NCI-H345 treated with DMSO at 0.1 percent for 48 hours (cell line): ENCODE measurements around the gene CUZD1.

Experiments used
- DNase-seq: peaks from one replicate; lab custom pipeline; 2025; ENCODE audit not compliant: unreplicated experiment; lab: John Stamatoyannopoulos, UW

CUZD1 gene

DNA sequence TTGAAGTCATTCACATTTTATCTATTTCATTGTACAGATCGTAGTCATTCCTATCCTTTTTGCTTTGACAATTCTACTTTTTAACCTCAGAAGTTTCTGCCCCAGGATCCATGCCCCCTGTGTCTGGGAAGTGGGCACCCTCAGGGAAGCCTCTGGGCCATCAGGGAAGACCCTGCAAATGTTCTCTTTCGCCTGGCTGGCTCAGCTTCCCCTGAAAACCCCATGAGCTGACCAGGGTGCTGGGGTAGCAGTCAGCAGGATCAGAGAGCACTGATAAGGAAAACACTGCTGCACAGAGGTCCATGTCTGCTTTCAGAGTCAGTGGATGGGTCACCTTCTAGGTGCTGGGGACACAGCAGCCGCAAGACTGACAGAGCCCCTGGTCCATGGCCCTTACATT lies 23.8 kb downstream of the CUZD1 start:
- DNase-seq = no peak

- DNase-seq = no peak
These were observed 30.2 kb downstream of the CUZD1 start for GRCh38 chr10:122815458-122815857.

DNA sequence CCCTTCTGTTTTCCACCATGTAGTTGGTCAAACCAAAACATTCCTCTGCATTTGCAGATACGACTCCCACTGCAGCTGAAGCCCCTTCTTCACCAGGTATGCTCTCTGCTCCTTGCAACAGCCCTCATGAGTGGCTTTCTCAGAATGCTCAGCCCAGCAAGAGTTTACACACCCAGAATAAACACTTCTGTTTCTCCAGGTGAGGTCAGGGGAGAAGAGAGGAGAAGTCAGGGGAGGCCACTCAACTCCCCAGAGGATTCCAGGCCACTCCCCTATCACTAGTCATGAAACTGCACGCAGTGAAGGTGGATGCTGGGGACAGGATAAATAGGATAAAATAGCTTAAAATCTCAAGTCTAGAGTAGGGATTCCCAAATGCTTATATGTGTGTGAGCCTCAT lies 31.2 kb downstream of the CUZD1 start:
- no peak for DNase-seq

- DNase-seq = no peak
These were observed 32.9 kb downstream of the CUZD1 start for GRCh38 chr10:122812751-122813150.

- DNase-seq = no peak
These were observed 43.4 kb downstream of the CUZD1 start for GRCh38 chr10:122802282-122802681.

DNA sequence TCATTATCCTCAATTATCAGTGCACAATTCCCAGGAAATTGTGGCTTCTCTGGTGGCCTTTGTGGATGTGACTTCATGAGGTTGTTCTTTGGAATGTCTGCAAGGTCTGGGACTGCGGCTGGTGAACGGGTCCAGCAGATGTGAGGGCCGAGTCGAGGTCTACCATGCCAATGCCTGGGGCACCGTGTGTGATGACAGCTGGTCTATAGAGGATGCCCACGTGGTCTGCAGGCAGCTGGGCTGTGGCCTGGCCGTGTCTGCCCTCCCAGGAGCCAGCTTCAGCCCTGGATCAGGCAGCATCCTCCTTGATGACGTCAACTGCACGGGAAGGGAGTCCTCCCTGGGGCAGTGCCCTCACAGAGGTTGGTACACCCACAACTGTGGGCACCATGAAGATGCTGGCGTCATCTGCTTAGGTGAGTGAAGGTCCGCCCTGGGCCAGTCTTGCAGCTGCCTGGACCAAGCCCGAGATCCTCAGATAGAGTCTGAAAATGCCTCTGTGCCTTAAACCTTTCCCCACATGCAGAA lies 46.9 kb downstream of the CUZD1 start:
- no peak for DNase-seq

DNA sequence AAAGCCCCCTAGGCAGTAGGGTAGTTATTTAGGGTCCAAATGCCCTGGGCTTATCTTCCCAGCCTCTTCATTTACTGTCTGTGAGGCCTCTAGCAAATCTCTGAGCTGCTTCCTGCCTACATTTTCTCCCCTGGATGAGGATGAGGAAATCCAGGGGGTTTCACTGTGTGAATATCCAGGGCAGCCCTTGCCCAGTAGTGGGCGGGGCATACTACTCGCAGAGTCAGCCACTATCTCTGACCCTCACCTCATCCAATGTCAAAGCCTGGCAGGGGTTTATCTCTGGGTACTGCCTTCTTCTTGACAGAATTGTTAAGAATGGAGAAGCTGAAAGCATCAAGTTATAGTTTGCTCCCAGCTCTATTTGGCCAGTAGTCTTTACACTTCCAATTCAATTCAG lies 48.9 kb downstream of the CUZD1 start:
- no peak for DNase-seq

DNA sequence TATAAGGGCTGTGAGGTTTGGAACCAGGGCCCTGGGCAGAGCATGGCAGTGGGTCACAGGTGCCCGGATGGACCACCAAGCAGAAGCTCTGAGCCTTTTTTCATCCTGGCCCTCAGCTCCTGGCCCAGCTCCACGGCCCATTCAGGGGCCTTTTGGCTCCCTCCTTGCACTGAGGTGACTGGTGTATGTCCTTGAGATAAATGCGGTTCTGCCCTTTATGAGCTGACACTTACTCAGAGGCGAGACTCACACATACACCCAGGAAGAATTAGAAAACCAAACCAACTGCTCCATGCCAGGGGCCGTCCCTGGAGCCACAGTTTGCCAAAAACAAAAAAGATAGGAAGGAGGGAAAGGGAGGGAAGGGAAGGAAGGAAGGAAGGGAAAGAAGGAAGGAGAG lies 49.7 kb downstream of the CUZD1 start:
- DNase-seq = no peak

GRCh38 chr10:122786269-122786668 lies 59.4 kb downstream of the CUZD1 start:
- no peak for DNase-seq

GRCh38 chr10:122782911-122783310 lies 62.7 kb downstream of the CUZD1 start:
- DNase-seq = no peak
